GM19351 (cell line): ENCODE results near the gene SPOP.

Experiments used
- ATAC-seq: cut with Tn5 transposase; IDR thresholded peaks from one replicate; pipeline ENCODE4 v1.9.1; 2021; ENCODE audit warnings: mild to moderate bottlenecking, moderate library complexity; ENCODE audit not compliant: unreplicated experiment

Gene SPOP

GRCh38 chr17:49618028-49618611 is 59.8 kb downstream of the SPOP start:
- ATAC-seq = no peak

GRCh38 chr17:49616601-49617131 is 61.2 kb downstream of the SPOP start:
- ATAC-seq = no peak

GRCh38 chr17:49616086-49616485 is 61.8 kb downstream of the SPOP start:
- no peak for ATAC-seq

GRCh38 chr17:49613182-49613800 is 64.6 kb downstream of the SPOP start:
- ATAC-seq = no peak

- ATAC-seq = no peak
These were observed 65.2 kb downstream of the SPOP start for GRCh38 chr17:49612726-49613125.

GRCh38 chr17:49610883-49611584 is 66.9 kb downstream of the SPOP start:
- ATAC-seq = no peak

GRCh38 chr17:49604314-49604869 is 73.5 kb downstream of the SPOP start:
- ATAC-seq = no peak

- no peak for ATAC-seq
These were observed 74.2 kb downstream of the SPOP start for GRCh38 chr17:49603720-49604119.

- no peak for ATAC-seq
These were observed 74.7 kb downstream of the SPOP start for GRCh38 chr17:49603238-49603637.

GRCh38 chr17:49602783-49603182 is 75.1 kb downstream of the SPOP start:
- no peak for ATAC-seq

GRCh38 chr17:49600949-49601348 is 76.9 kb downstream of the SPOP start:
- ATAC-seq = no peak

- ATAC-seq = no peak
These were observed 79.0 kb downstream of the SPOP start for GRCh38 chr17:49598918-49599317.

GRCh38 chr17:49597928-49598655 is 79.8 kb downstream of the SPOP start:
- ATAC-seq = no peak

GRCh38 chr17:49597436-49597835 is 80.5 kb downstream of the SPOP start:
- no peak for ATAC-seq

- ATAC-seq = no peak
These were observed 81.2 kb downstream of the SPOP start for GRCh38 chr17:49596613-49597244.

- no peak for ATAC-seq
These were observed 81.9 kb downstream of the SPOP start for GRCh38 chr17:49595980-49596379.

- ATAC-seq = no peak
These were observed 82.6 kb downstream of the SPOP start for GRCh38 chr17:49595328-49595727.

GRCh38 chr17:49592263-49592662 is 85.6 kb downstream of the SPOP start:
- ATAC-seq = no peak

- no peak for ATAC-seq
These were observed 87.0 kb downstream of the SPOP start for GRCh38 chr17:49590874-49591273.

GRCh38 chr17:49589577-49589927 is 88.3 kb downstream of the SPOP start:
- ATAC-seq = no peak
